ENCODE measurements around the gene HCAR2.

The HCAR2 gene

DNA sequence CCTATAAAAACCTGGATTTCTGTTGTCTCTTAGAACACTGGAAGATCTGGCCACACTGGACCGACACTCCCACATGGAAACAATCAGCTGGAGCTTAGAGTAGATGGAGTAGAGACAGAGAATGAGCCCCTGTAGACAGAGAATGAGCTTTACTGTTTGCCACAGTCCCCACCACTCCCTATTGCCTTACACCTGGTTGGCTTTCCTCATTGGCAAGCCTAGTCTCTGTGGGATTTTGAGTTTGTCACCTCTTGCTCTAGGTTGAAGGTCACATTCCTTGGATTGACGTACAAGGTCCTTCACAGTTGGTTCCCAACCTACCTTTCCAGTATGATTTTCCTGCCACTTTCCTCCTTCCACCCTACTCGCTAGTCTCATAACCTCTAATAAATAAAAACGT lies 29.5 kb upstream of the HCAR2 start:
- Histone ChIP-seq H3K27ac (ENCODE audit: insufficient read depth, low read length, poor library complexity, severe bottlenecking) (no peak overlapping the region), H3K4me3 (ENCODE audit: insufficient read depth, low read depth, low read length, poor library complexity, severe bottlenecking) (no peak overlapping the region), H3K27me3 (replicated peaks; ENCODE audit: control insufficient read depth, insufficient read depth, low read length, poor library complexity, severe bottlenecking) (no peaks in the 10 kb centered on the region), H3K4me1 (ENCODE audit: control insufficient read depth, insufficient read depth, low read length, poor library complexity, severe bottlenecking) (peaks cover 13% of the 10 kb centered on the region), H3K36me3 (ENCODE audit: control insufficient read depth, insufficient read depth, low read length) (no peaks in the 10 kb centered on the region), H3K9me3 (ENCODE audit: control insufficient read depth, low read length) (no peaks in the 10 kb centered on the region)
- DNase-seq = no peak

- Histone ChIP-seq H3K36me3 (ENCODE audit: control insufficient read depth, insufficient read depth, low read length) (no peaks in the 10 kb centered on the region), H3K27me3 (replicated peaks; ENCODE audit: control insufficient read depth, insufficient read depth, low read length, poor library complexity, severe bottlenecking) (no peaks in the 10 kb centered on the region), H3K27ac (ENCODE audit: insufficient read depth, low read length, poor library complexity, severe bottlenecking) (no peak overlapping the region), H3K4me3 (ENCODE audit: insufficient read depth, low read depth, low read length, poor library complexity, severe bottlenecking) (no peak overlapping the region), H3K4me1 (ENCODE audit: control insufficient read depth, insufficient read depth, low read length, poor library complexity, severe bottlenecking) (peaks cover 13% of the 10 kb centered on the region), H3K9me3 (ENCODE audit: control insufficient read depth, low read length) (no peaks in the 10 kb centered on the region)
- no peak for DNase-seq
Measured at GRCh38 chr12:122732170-122732569, 29.0 kb upstream of the HCAR2 start.

GRCh38 chr12:122730215-122731014 lies 27.3 kb upstream of the HCAR2 start, which contains the start of gene HCAR1:
TSS of gene HCAR1 (minus strand) at chr12:122730844. CDS start at chr12:122730339, 505 bp downstream.
- H3K4me3 ChIP-seq (ENCODE audit: insufficient read depth, low read depth, low read length, poor library complexity, severe bottlenecking) = peak within 1 kb of the TSS; percentile 12

GRCh38 chr12:122729583-122730214 lies 26.5 kb upstream of the HCAR2 start:
- no peak overlapping the region for H3K27ac ChIP-seq (ENCODE audit: insufficient read depth, low read length, poor library complexity, severe bottlenecking)
- no peak overlapping the region for H3K4me3 ChIP-seq (ENCODE audit: insufficient read depth, low read depth, low read length, poor library complexity, severe bottlenecking)
- H3K27me3 ChIP-seq (replicated peaks; ENCODE audit: control insufficient read depth, insufficient read depth, low read length, poor library complexity, severe bottlenecking) = no peaks in the 10 kb centered on the region
- no peak for DNase-seq
- no peaks in the 10 kb centered on the region for H3K9me3 ChIP-seq (ENCODE audit: control insufficient read depth, low read length)
- peaks cover 19% of the 10 kb centered on the region for H3K4me1 ChIP-seq (ENCODE audit: control insufficient read depth, insufficient read depth, low read length, poor library complexity, severe bottlenecking)
- H3K36me3 ChIP-seq (ENCODE audit: control insufficient read depth, insufficient read depth, low read length) = no peaks in the 10 kb centered on the region

More at GRCh38 chr12:122730215-122731014, 27.3 kb upstream of the HCAR2 start, which contains the start of gene HCAR1:
- Histone ChIP-seq H3K4me1 (ENCODE audit: control insufficient read depth, insufficient read depth, low read length, poor library complexity, severe bottlenecking) (peaks cover 19% of the 10 kb centered on the region), H3K36me3 (ENCODE audit: control insufficient read depth, insufficient read depth, low read length) (no peaks in the 10 kb centered on the region), H3K27me3 (replicated peaks; ENCODE audit: control insufficient read depth, insufficient read depth, low read length, poor library complexity, severe bottlenecking) (no peaks in the 10 kb centered on the region), H3K9me3 (ENCODE audit: control insufficient read depth, low read length) (no peaks in the 10 kb centered on the region), H3K27ac (ENCODE audit: insufficient read depth, low read length, poor library complexity, severe bottlenecking) (no peak within 1 kb of the TSS)
- peak in 1 of 3 donors; percentile 3 for DNase-seq

DNA sequence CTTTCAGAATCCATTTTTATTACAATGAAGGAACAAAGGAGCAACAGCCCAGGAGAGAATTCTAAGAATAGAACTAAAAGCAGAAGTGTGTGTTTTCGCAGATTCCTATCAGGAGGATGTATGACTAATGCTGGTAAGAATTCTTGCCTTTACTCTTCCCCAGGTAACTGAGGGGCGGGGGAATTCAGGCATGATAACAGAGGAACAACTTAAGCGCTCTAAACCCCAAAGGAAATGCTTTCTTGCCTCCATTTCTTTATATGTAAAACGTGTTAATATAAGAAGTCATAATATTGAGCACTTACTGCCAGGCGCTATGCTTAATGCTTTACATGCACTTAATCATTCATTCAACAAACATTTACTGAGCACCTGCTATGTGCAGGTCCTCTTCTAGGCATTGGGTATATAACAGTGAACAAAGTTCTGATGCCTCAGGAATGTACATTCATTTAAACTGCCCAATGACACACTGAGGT lies 23.0 kb upstream of the HCAR2 start:
- Histone ChIP-seq H3K4me3 (ENCODE audit: insufficient read depth, low read depth, low read length, poor library complexity, severe bottlenecking) (no peak overlapping the region), H3K27ac (ENCODE audit: insufficient read depth, low read length, poor library complexity, severe bottlenecking) (no peak overlapping the region), H3K4me1 (ENCODE audit: control insufficient read depth, insufficient read depth, low read length, poor library complexity, severe bottlenecking) (peaks cover 13% of the 10 kb centered on the region)

GRCh38 chr12:122725452-122726079 lies 22.4 kb upstream of the HCAR2 start:
- peaks cover 13% of the 10 kb centered on the region for H3K4me1 ChIP-seq (ENCODE audit: control insufficient read depth, insufficient read depth, low read length, poor library complexity, severe bottlenecking)
- no peak for DNase-seq
- no peaks in the 10 kb centered on the region for H3K9me3 ChIP-seq (ENCODE audit: control insufficient read depth, low read length)
- H3K36me3 ChIP-seq (ENCODE audit: control insufficient read depth, insufficient read depth, low read length) = no peaks in the 10 kb centered on the region
- H3K27ac ChIP-seq (ENCODE audit: insufficient read depth, low read length, poor library complexity, severe bottlenecking) = no peak overlapping the region
- H3K27me3 ChIP-seq (replicated peaks; ENCODE audit: control insufficient read depth, insufficient read depth, low read length, poor library complexity, severe bottlenecking) = no peaks in the 10 kb centered on the region
- H3K4me3 ChIP-seq (ENCODE audit: insufficient read depth, low read depth, low read length, poor library complexity, severe bottlenecking) = no peak overlapping the region

More for the DNA sequence above, 23.0 kb upstream of the HCAR2 start:
- H3K9me3 ChIP-seq (ENCODE audit: control insufficient read depth, low read length) = no peaks in the 10 kb centered on the region
- peak in 1 of 3 donors; percentile 3 for DNase-seq
- no peaks in the 10 kb centered on the region for H3K36me3 ChIP-seq (ENCODE audit: control insufficient read depth, insufficient read depth, low read length)
- no peaks in the 10 kb centered on the region for H3K27me3 ChIP-seq (replicated peaks; ENCODE audit: control insufficient read depth, insufficient read depth, low read length, poor library complexity, severe bottlenecking)

GRCh38 chr12:122724641-122725243 lies 21.6 kb upstream of the HCAR2 start:
- DNase-seq = no peak
- H3K36me3 ChIP-seq (ENCODE audit: control insufficient read depth, insufficient read depth, low read length) = no peaks in the 10 kb centered on the region
- H3K4me3 ChIP-seq (ENCODE audit: insufficient read depth, low read depth, low read length, poor library complexity, severe bottlenecking) = no peak overlapping the region
- H3K4me1 ChIP-seq (ENCODE audit: control insufficient read depth, insufficient read depth, low read length, poor library complexity, severe bottlenecking) = peaks cover 6% of the 10 kb centered on the region
- H3K27ac ChIP-seq (ENCODE audit: insufficient read depth, low read length, poor library complexity, severe bottlenecking) = no peak overlapping the region
- no peaks in the 10 kb centered on the region for H3K9me3 ChIP-seq (ENCODE audit: control insufficient read depth, low read length)
- no peaks in the 10 kb centered on the region for H3K27me3 ChIP-seq (replicated peaks; ENCODE audit: control insufficient read depth, insufficient read depth, low read length, poor library complexity, severe bottlenecking)

GRCh38 chr12:122722387-122722786 lies 19.2 kb upstream of the HCAR2 start:
- H3K4me1 ChIP-seq (ENCODE audit: control insufficient read depth, insufficient read depth, low read length, poor library complexity, severe bottlenecking) = peaks cover 6% of the 10 kb centered on the region
- H3K4me3 ChIP-seq (ENCODE audit: insufficient read depth, low read depth, low read length, poor library complexity, severe bottlenecking) = no peak overlapping the region

GRCh38 chr12:122721057-122721545 lies 17.9 kb upstream of the HCAR2 start:
- H3K4me3 ChIP-seq (ENCODE audit: insufficient read depth, low read depth, low read length, poor library complexity, severe bottlenecking) = no peak overlapping the region
- no peak for DNase-seq
- no peaks in the 10 kb centered on the region for H3K27me3 ChIP-seq (replicated peaks; ENCODE audit: control insufficient read depth, insufficient read depth, low read length, poor library complexity, severe bottlenecking)
- H3K36me3 ChIP-seq (ENCODE audit: control insufficient read depth, insufficient read depth, low read length) = no peaks in the 10 kb centered on the region
- H3K9me3 ChIP-seq (ENCODE audit: control insufficient read depth, low read length) = no peaks in the 10 kb centered on the region
- H3K27ac ChIP-seq (ENCODE audit: insufficient read depth, low read length, poor library complexity, severe bottlenecking) = no peak overlapping the region
- H3K4me1 ChIP-seq (ENCODE audit: control insufficient read depth, insufficient read depth, low read length, poor library complexity, severe bottlenecking) = peaks cover 3% of the 10 kb centered on the region

More at GRCh38 chr12:122722387-122722786, 19.2 kb upstream of the HCAR2 start:
- Histone ChIP-seq H3K9me3 (ENCODE audit: control insufficient read depth, low read length) (no peaks in the 10 kb centered on the region), H3K36me3 (ENCODE audit: control insufficient read depth, insufficient read depth, low read length) (no peaks in the 10 kb centered on the region), H3K27ac (ENCODE audit: insufficient read depth, low read length, poor library complexity, severe bottlenecking) (no peak overlapping the region), H3K27me3 (replicated peaks; ENCODE audit: control insufficient read depth, insufficient read depth, low read length, poor library complexity, severe bottlenecking) (no peaks in the 10 kb centered on the region)
- DNase-seq = no peak

Measured in effector memory CD4-positive, alpha-beta T cell (primary cell).